GM12872 (cell line): ENCODE measurements around the gene ADAMTS2.

Source experiments
- TF ChIP-seq, protein P1 (sequence below): IDR thresholded peaks from 3 replicates; pipeline ENCODE4 v1.5.1; 2011; ENCODE audit warnings: low read depth, mild to moderate bottlenecking, low read length, moderate library complexity; ENCODE audit not compliant: insufficient read depth

ADAMTS2 gene

GRCh38 chr5:179241175-179241574 lies 104.1 kb downstream of the ADAMTS2 start:
- TF ChIP-seq, protein P1, sequence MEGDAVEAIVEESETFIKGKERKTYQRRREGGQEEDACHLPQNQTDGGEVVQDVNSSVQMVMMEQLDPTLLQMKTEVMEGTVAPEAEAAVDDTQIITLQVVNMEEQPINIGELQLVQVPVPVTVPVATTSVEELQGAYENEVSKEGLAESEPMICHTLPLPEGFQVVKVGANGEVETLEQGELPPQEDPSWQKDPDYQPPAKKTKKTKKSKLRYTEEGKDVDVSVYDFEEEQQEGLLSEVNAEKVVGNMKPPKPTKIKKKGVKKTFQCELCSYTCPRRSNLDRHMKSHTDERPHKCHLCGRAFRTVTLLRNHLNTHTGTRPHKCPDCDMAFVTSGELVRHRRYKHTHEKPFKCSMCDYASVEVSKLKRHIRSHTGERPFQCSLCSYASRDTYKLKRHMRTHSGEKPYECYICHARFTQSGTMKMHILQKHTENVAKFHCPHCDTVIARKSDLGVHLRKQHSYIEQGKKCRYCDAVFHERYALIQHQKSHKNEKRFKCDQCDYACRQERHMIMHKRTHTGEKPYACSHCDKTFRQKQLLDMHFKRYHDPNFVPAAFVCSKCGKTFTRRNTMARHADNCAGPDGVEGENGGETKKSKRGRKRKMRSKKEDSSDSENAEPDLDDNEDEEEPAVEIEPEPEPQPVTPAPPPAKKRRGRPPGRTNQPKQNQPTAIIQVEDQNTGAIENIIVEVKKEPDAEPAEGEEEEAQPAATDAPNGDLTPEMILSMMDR = no peak

DNA sequence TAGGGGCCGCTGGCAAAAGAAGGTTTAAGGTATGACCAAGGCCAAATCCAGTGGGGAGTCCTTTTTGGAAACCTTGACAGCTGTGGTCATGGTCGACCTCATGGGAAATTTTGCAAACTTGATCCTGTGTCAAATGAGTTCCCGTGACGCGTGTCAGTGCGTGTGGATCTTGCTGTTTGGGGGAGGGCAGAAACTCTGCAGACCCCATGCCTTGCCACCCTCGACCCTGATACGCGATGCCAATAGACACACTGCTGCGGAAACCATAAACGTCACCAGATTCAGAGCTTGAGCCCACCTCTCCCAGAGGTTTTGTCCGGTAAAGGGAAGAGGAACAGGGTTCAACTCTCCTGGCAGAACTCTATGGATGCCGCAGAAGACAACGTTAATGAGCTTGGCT lies 104.7 kb downstream of the ADAMTS2 start:
- TF ChIP-seq, protein P1 = no peak

DNA sequence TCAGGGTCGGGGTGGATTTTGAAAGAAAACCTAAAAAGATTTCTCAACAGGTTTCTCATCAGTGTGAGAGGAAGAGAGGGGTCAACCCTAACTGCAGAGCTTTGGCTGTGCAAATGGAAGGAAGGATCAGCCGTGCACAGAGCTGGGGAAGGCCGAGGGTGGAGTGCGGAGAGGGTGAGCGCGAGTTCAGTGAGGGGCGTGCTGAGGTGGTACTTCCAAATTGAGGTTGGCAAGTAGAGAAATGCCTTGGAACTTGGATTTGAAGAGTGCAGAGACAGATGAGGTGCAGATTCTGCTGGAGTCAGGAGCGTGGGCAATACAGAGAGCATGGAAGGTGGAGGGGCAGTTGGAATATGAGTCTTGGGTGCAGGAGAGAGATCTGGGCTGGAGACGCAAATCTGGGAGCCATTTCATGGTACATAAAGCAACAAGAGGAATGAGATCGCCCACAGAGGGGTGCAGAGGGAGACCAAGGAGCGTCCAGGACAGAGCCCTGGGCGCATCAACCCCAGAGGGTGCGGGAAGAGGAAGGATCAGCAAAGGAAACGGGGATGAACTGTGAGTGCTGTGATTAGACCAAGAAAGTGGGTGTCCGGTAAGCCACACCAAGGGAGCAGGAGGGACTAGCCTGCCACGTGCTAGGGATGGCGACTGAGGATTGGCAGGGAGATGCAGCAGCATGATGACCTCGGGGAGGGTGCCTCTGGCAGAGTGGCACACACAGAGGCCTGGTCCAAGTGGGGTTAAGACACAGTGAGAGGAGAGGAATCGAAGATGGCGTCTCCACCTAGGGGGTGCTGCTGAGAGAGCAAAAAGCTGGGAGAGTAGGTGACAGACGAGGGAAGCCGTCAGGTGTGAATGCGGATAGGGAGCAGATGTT lies 105.8 kb downstream of the ADAMTS2 start:
- TF ChIP-seq, protein P1 = no peak

GRCh38 chr5:179238628-179238970 lies 106.7 kb downstream of the ADAMTS2 start:
- TF ChIP-seq, protein P1 = no peak

DNA sequence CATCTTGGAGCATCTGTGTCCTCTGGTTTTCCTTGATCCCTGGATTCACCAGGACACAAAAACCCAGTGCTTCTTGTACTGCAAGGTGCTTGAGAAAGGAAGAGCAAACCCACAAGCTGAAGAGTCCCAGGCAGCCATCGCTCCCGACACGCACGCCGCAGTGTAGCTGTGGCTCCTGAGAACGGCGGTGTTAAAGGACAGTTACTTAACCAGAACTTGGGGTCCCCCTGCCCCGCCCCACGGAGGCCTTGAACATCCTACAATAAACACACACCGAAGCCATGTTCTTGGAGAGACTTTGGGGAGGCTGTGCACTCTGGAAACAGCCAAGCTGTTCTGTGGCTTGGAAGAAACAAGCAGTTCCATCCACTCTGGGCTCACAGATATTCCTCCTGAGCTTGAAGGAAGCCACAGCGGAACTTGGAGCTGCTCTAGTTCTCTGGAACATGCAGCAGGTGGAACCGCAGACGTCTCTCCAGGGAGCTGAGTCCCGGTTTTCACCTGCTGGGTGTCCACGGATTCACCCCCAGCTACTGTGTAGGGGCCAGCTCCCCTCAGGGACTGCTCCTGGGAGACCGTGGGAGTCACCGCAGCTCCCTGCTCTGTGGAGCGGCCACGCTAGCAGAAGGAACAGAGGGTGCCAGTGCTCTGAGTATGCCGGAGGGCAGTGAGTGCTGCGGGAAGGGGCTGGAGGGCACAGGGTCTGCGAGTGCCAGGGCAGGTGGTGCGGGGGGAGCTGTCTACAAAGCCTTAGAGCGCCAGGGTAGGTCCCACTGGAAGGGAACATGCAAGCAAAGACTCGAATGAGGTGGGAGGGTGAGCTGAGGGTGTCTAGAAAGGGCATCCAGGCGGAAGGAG lies 107.3 kb downstream of the ADAMTS2 start:
- TF ChIP-seq, protein P1 = no peak

- TF ChIP-seq, protein P1 = no peak
Measured at GRCh38 chr5:179235416-179236400, 109.6 kb downstream of the ADAMTS2 start.
